WTC11 (cell line): ENCODE data around the gene GRIN2A. TPM values are rescaled to one million over a fixed set of nuclear protein-coding genes. Genes with fewer than 3 reads are reported as not detected.

Experiments used
- ATAC-seq: fragments of 200-7000 bp; cut with Tn5 transposase; 2 replicates; pipeline ENCODE4 v1.10.0; 2021; ENCODE audit warnings: mild to moderate bottlenecking, moderate library complexity
- CTCF ChIA-PET: fragments of 300-600 bp; sonication (Branson Sonifier 250); formaldehyde crosslinking; loops from one replicate; lab custom pipeline; 2021; ENCODE audit warnings: antibody characterized with exemption; lab: Charles Lee
- POLR2A ChIA-PET: fragments of 350-600 bp; sonication (Branson Sonifier 250); formaldehyde crosslinking; loops from one replicate; lab custom pipeline; 2021; ENCODE audit warnings: antibody characterized with exemption; lab: Charles Lee
- DNase-seq: peaks from one replicate; pipeline ENCODE4 v3.0.0; 2021; ENCODE audit warnings: low spot score
- H3K27ac Mint-ChIP-seq: 2 replicates; pipeline ENCODE4 v1.8.0; 2021; ENCODE audit warnings: mixed read lengths
- H3K27me3 Mint-ChIP-seq: 2 replicates; pipeline ENCODE4 v1.8.0; 2021; ENCODE audit warnings: low read depth, mild to moderate bottlenecking, moderate library complexity, mixed read lengths
- H3K36me3 Mint-ChIP-seq: 2 replicates; pipeline ENCODE4 v1.8.0; 2021; ENCODE audit warnings: mixed read lengths
- H3K4me1 Mint-ChIP-seq: 2 replicates; pipeline ENCODE4 v1.8.0; 2022; ENCODE audit warnings: mixed read lengths
- H3K4me3 Mint-ChIP-seq: 2 replicates; pipeline ENCODE4 v1.8.0; 2021; ENCODE audit warnings: mild to moderate bottlenecking, moderate library complexity, mixed read lengths
- H3K9me3 Mint-ChIP-seq: 2 replicates; pipeline ENCODE4 v1.8.0; 2021; ENCODE audit warnings: mixed read lengths
- AFF4 ChIP-seq: sonication (generic); formaldehyde crosslinking; IDR thresholded peaks from 2 replicates; pipeline ENCODE4 v1.8.1; 2023; ENCODE audit warnings: mild to moderate bottlenecking, missing genetic modification reagents, borderline replicate concordance
- ATF3 ChIP-seq: sonication (generic); formaldehyde crosslinking; conservative IDR thresholded peaks from 2 replicates; pipeline ENCODE4 v1.8.1; 2022; ENCODE audit warnings: mild to moderate bottlenecking, missing genetic modification reagents
- ATF6 ChIP-seq: sonication (generic); formaldehyde crosslinking; IDR thresholded peaks from 2 replicates; pipeline ENCODE4 v1.8.1; 2023; ENCODE audit warnings: mild to moderate bottlenecking, missing genetic modification reagents
- ELF4 ChIP-seq: sonication (generic); formaldehyde crosslinking; IDR thresholded peaks from 2 replicates; pipeline ENCODE4 v1.8.1; 2022; ENCODE audit warnings: low read depth, mild to moderate bottlenecking, moderate library complexity, missing genetic modification reagents
- FOXJ3 ChIP-seq: sonication (generic); formaldehyde crosslinking; IDR thresholded peaks from 2 replicates; pipeline ENCODE4 v1.9.0; 2021; ENCODE audit warnings: missing genetic modification reagents, mild to moderate bottlenecking, borderline replicate concordance
- FOXK1 ChIP-seq: sonication (generic); formaldehyde crosslinking; IDR thresholded peaks from 2 replicates; pipeline ENCODE4 v1.8.0; 2022; ENCODE audit warnings: mild to moderate bottlenecking, moderate library complexity, missing genetic modification reagents
- FOXP1 ChIP-seq: sonication (generic); formaldehyde crosslinking; IDR thresholded peaks from 2 replicates; pipeline ENCODE4 v1.8.0; 2022; ENCODE audit warnings: missing genetic modification reagents, mild to moderate bottlenecking, moderate library complexity, borderline replicate concordance
- GABPB1 ChIP-seq: sonication (generic); formaldehyde crosslinking; IDR thresholded peaks from 2 replicates; pipeline ENCODE4 v1.8.1; 2023; ENCODE audit warnings: mild to moderate bottlenecking, missing genetic modification reagents
- IRF2 ChIP-seq: sonication (generic); formaldehyde crosslinking; IDR thresholded peaks from 2 replicates; pipeline ENCODE4 v1.8.0; 2022; ENCODE audit warnings: low read depth, missing genetic modification reagents, borderline replicate concordance
- MXD4 ChIP-seq: fragments of 250-450 bp; sonication (Bioruptor Pico); IDR thresholded peaks from 2 replicates; pipeline ENCODE4 v1.8.0; 2021; ENCODE audit warnings: mild to moderate bottlenecking, moderate library complexity, borderline replicate concordance
- MYBL2 ChIP-seq: sonication (generic); formaldehyde crosslinking; IDR thresholded peaks from 2 replicates; pipeline ENCODE4 v1.8.1; 2023; ENCODE audit warnings: mild to moderate bottlenecking, moderate library complexity, missing genetic modification reagents
- NFYB ChIP-seq: sonication (generic); formaldehyde crosslinking; conservative IDR thresholded peaks from 2 replicates; pipeline ENCODE4 v1.8.0; 2022; ENCODE audit warnings: low read depth, missing genetic modification reagents
- OVOL2 ChIP-seq: fragments of 250-450 bp; sonication (Bioruptor Pico); IDR thresholded peaks from 2 replicates; pipeline ENCODE4 v1.9.0; 2021; ENCODE audit warnings: mild to moderate bottlenecking, borderline replicate concordance
- RORB ChIP-seq: fragments of 250-450 bp; sonication (Bioruptor Pico); IDR thresholded peaks from 2 replicates; pipeline ENCODE4 v1.9.0; 2021; ENCODE audit warnings: mild to moderate bottlenecking
- SMAD4 ChIP-seq: sonication (generic); formaldehyde crosslinking; IDR thresholded peaks from 2 replicates; pipeline ENCODE4 v1.8.0; 2022; ENCODE audit warnings: mild to moderate bottlenecking, missing genetic modification reagents
- ZBTB43 ChIP-seq: sonication (generic); formaldehyde crosslinking; IDR thresholded peaks from 2 replicates; pipeline ENCODE4 v1.8.1; 2023; ENCODE audit warnings: mild to moderate bottlenecking, missing genetic modification reagents
- ZMAT4 ChIP-seq: fragments of 250-450 bp; sonication (Bioruptor Pico); IDR thresholded peaks from 2 replicates; pipeline ENCODE4 v1.9.0; 2021; ENCODE audit warnings: mild to moderate bottlenecking
- ZNF416 ChIP-seq: fragments of 250-450 bp; sonication (Bioruptor Pico); IDR thresholded peaks from 2 replicates; pipeline ENCODE4 v1.9.0; 2021; ENCODE audit warnings: mild to moderate bottlenecking, inconsistent platforms
- ZNF423 ChIP-seq: fragments of 250-450 bp; sonication (Bioruptor Pico); IDR thresholded peaks from 2 replicates; pipeline ENCODE4 v2.1.2; 2022; ENCODE audit warnings: mild to moderate bottlenecking, moderate library complexity
- total RNA-seq: library from RNA; stranded (reverse); gene quantifications from 3 replicates; pipeline ENCODE4 v1.2.3, GENCODE V29; 2021

Gene GRIN2A
- total RNA-seq, 1 experiment from 2014 or later: 3.5 TPM

- TF ChIP-seq AFF4 (CRISPR knock-in tag) (no peak), RORB (no peak)
These were observed 27.8 kb downstream of the GRIN2A start (continued) for GRCh38 chr16:10154389-10154788.

- H3K4me3 Mint-ChIP-seq: no peak overlapping the region
- H3K27me3 Mint-ChIP-seq: no peaks in the 10 kb centered on the region
- DNase-seq: no peak
- ChIA-PET POLR2A (no interaction called here), CTCF (no interaction called here)
- no peak overlapping the region for H3K27ac Mint-ChIP-seq
- TF ChIP-seq GABPB1 (CRISPR knock-in tag): no peak
- no peak for TF ChIP-seq NFYB (CRISPR knock-in tag)
- no peak for TF ChIP-seq FOXP1
- TF ChIP-seq ZMAT4 (CRISPR knock-in tag): no peak
- H3K9me3 Mint-ChIP-seq: no peaks in the 10 kb centered on the region
- no peak for ATAC-seq
- H3K36me3 Mint-ChIP-seq: no peaks in the 10 kb centered on the region
- H3K4me1 Mint-ChIP-seq: no peaks in the 10 kb centered on the region; the same call in 1 of the 2 replicates
These were observed 28.2 kb downstream of the GRIN2A start for GRCh38 chr16:10153985-10154384.

GRCh38 chr16:10151718-10152117, 30.5 kb downstream of the GRIN2A start:
- DNase-seq (no peak), ATAC-seq (no peak)
- no peaks in the 10 kb centered on the region for H3K36me3 Mint-ChIP-seq
- no peaks in the 10 kb centered on the region; the same call in 1 of the 2 replicates for H3K27me3 Mint-ChIP-seq
- no peak overlapping the region for H3K27ac Mint-ChIP-seq
- no peak for TF ChIP-seq MYBL2 (CRISPR knock-in tag)
- no peak for TF ChIP-seq ATF3 (CRISPR knock-in tag)
- TF ChIP-seq IRF2 (CRISPR knock-in tag): no peak
- no peak for TF ChIP-seq SMAD4 (CRISPR knock-in tag)
- TF ChIP-seq FOXK1 (CRISPR knock-in tag): no peak
- no peak for TF ChIP-seq ATF6 (CRISPR knock-in tag)
- no peak for TF ChIP-seq FOXJ3
- TF ChIP-seq ELF4 (CRISPR knock-in tag): no peak
- no peak for TF ChIP-seq ZBTB43 (CRISPR knock-in tag)
- TF ChIP-seq ZNF423 (CRISPR knock-in tag): no peak
- TF ChIP-seq ZNF416: no peak
- TF ChIP-seq OVOL2: no peak
- TF ChIP-seq MXD4 (CRISPR knock-in tag): no peak
- TF ChIP-seq, all 79 proteins: peak for 0
- POLR2A ChIA-PET: no interaction called here
- no peaks in the 10 kb centered on the region for H3K9me3 Mint-ChIP-seq
- H3K4me3 Mint-ChIP-seq: no peak overlapping the region
- CTCF ChIA-PET: no interaction called here
- no peaks in the 10 kb centered on the region; the same call in 1 of the 2 replicates for H3K4me1 Mint-ChIP-seq
